T-helper 1 cell treated with Interleukin-12 subunit alpha and Interleukin-12 subunit beta and Interleukin-4 antibody, amounts not matched to agents 30 ng/mL and 1 ng/mL, for 36 hours (primary cell): ENCODE measurements around the gene OCA2. TPM values are rescaled to one million over a fixed set of nuclear protein-coding genes. Genes with fewer than 3 reads are reported as not detected.
"Not testable (repeated sequence)": the region's sequence is repeated elsewhere in the genome, so short reads cannot be mapped to it uniquely, and the experiment has no call there.

Source experiments
- intact Hi-C: fragments of 100-400 bp; cut with micrococcal nuclease; formaldehyde crosslinking; loops from one replicate; pipeline ENCODE4 v1.15.1; 2024
- total RNA-seq: library from RNA; stranded (reverse); gene quantifications from 2 replicates; pipeline ENCODE4 v1.2.3, GENCODE V29; 2022

OCA2 gene
- not detected in 2 replicates for total RNA-seq

DNA sequence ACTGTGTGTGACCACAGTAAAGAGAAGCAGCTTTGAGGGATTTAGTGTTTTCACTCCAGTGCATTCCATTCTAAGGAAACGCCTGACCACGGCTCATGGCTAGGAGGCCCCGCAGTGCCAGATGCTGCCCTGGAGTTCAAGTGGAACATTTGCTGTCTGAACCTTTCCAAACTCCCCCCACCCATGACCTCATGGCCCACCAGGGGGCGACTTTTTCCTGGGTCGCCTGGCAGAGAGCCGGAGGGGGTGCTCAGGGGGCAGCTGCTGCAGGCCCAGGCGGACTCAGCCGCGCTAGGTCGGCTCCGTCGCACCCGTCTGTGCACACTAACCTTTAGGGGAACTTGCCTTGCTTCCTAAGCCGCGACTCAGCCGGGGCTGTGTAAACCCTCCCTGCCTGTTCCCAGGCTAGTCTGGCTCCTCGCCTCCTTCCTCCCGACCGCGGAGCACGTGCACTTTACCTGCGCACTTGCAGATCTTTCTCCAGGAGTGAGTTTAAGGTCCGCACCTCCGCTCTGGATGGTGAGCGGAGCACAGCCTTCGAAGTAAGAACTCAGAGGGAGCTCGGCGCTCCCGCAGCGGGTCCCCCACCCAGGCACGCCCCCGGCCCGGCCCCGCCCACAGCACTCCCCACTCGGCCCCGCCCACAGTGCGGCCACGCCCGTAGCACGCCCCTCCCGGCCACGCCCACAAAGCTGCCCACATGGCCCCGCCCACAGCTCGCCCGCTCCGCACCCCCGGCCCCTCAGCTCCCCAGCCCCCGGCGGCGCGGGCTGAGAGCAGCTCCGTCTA, at the start of gene OCA2:
TSS of gene OCA2 (minus strand) at position 550 of the 789 bp plus-strand sequence. CDS start 17,441 bp downstream, outside the sequence.
- intact Hi-C loops, result loop anchor here (5.0 kb wide), 1 partner anchor 1168 kb away; the partner anchor contains the start of gene NSMCE3

DNA sequence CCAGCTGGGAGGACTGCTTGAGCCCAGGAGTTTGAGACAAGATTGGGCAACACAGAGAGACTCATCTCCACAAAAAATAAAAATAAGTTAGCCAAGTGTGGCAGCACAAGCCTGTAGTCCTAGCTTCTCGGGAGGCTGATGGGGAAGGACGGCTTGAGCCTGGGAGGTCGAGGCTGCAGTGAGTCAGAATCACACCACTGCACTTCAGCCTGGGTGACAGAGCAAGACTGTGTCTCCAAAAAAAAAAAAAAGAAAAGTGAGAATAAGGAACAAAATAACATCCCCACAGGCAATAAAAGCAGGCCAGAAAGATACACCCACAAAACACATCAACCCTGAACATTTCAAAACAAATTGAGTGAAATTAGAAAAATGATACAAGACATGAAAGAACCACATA, 48.7 kb upstream of the OCA2 start:
- intact Hi-C loops, result no loop called here

DNA sequence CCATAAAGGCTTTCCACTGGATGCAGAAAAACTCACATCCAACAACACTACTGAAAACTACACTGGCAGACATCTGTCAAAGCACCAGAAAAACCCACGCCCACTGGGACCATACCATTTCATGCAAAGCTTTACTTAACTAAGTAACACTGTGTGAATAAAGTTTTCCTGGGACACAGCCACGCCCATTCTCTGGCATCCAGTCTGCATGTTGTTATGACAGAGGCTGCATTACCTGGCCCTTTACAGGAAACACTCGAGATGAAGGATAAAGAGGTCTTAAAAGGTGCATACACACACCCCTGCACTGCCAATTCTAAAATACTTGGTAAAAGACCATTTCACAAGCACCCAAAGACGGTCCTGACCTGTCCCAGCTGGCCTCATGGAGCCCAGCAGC, 46.3 kb upstream of the OCA2 start:
- intact Hi-C loops, result not testable (repeated sequence)

DNA sequence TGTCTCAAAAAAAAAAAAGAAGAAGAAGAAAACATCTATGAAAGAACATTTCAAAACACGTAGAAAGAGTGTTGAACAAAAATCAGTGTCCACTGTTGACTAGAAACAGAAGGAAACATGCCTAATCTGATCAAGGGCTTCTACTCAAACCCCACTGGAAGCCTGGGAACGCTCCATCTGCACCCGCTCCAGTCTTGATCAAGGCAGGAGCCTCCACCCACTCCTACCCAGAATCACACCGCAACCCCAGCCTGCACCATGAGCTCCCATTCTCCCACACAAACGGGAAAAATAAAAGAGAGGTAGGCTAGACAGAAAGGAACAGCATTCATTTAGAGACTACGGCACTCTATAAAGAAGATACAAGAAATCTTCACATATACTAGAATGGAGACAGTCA, 40.9 kb upstream of the OCA2 start:
- intact Hi-C loops, result no loop called here

DNA sequence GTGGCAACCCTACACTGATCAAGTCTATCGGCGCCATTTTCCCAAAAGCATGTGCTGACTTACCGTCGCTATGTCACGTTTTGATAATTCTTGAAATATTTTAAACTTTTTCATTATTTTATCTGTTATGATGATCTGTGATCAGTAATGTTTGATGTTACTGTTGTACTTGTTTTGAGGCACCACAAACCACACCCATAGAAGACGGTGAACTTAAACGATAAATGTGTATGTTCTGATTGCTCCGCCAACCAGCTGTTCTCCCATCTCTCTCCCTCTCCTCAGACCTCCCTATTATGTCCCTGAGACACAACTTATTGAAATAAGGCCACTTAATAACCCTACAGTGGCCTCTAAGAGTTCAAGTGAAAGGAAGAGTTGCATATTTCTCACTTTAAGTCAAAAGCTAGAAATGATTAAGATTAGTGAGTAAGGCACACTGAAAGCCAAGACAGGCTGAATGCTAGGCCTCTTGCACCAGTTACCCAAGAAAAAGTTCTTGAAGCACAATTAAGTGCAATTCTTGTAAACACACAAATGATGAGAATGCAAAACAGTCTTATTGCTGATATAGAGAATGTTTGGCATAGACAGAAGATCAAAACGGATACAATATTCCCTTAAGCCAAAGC, 38.4 kb upstream of the OCA2 start:
- intact Hi-C loops, result not testable (repeated sequence)

DNA sequence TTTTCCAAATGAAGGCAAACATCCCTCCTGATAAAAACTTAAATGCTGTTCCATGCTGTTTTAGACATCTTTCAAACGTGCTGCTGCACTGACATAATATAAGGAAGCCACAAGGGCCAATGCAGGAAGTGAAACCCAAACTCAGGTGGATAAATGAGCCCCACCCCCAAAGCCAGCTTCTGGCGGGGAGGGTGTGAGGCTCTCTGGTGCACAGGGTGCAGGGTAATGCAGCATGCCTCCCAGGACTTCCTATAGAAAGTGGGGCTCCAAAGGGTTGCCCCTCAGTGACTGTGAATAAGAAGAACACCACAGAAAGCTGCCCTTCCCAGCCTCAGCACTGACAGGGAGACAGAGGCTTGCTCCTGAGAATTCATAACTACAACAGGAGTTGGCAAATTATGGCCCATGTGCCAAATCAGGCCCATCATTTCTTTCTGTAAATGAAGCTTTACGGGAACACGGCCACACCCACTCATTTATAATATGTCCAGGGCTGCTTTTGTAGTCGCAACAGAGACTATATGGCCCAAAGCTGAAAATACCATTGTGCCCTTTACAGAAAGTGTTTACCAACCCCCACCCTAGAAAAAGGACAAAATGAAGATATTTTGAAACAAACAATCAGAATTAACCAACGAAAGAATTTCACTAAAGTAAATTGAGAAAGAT, 37.3 kb upstream of the OCA2 start:
- intact Hi-C loops, result not testable (repeated sequence)

DNA sequence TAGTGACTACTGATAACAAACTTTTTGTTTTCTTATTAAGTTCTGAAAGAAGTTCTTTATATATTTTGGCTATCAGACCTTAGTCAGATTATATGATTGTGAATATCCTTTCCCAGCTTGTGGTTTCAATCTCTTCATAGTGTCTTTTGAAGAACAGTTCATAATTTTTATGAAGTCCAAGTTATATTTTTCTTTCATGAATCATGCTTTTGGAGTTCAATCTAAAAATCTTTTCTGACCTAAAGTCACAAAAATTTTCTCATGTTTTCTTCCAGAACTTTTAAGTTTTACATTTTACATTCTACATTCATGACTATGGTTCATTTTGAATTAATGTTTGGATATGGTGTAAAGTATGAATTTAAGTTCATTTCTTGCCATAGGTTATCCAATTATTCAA, 34.2 kb upstream of the OCA2 start:
- intact Hi-C loops, result no loop called here

DNA sequence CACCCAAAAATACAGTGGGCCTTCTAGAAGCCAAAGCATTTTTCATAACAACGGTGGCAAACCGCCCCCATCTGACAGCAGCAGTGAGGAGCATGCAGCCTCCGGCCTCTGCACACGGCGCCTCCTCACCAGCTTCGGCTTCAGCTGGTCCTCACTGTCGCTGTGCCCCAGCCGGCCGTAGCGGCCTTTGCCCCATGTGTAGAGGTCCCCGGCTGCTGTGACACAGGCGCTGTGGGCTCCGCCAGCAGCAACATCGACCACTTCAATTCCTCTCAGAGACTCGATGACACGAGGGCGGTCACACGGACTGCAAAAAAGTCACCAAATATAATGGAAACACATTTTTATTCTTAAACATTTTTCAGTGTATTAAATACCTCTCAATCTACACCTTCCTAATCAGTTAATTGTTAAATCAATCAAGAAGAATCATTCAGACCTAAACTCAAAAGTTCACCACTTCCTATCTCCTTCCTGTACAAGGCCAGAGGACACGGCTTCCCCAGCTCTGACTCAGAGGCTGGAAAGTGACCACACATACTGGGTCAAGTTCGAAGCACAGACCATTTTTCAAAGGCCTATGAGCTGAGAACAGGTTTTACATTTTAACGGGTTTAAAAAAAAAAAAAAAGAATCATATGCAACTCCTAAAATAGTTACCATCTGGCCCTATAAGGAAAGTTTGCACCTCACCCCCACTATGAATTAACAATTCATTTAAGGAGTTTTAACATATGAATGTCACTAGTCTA, 33.6 kb upstream of the OCA2 start:
- intact Hi-C loops, result no loop called here

DNA sequence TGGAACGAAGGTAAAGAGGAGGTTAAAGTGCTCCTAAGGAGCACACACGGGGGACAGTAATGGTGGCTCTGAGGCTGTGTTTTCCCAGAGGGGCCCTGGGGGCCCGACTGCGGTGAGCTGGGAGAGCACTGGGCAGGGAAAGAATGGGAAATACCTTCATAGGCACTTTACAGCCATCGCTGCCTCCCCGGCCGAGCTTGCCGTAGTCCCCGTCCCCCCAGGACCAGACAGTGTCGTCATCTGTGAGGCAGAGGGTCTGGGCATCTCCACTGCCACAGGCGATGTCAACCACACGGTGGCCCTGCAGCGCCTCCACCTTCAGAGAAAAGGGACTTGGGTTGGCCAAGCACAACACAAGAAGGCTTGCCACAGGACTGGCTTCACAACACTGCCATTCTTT, 32.8 kb upstream of the OCA2 start:
- intact Hi-C loops, result no loop called here

DNA sequence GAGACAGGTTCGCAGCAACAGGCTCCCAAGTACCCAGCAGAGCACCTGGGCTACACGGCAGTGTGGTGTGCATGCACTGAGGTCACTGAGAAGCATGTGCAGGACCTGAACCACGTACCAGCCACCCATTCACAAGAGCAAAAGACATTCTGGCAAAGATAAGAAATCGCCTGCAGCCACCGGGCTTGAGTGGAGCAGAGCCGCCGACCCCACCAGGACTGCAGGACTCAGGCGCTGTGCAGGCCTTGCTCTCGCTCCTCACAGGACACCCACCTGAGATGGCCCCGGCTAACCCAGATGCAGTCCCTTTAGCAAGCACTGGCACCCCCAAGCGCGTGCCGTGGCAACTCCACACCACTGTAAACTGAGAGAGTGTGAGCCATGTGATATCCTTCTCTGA, 32.3 kb upstream of the OCA2 start:
- intact Hi-C loops, result no loop called here

DNA sequence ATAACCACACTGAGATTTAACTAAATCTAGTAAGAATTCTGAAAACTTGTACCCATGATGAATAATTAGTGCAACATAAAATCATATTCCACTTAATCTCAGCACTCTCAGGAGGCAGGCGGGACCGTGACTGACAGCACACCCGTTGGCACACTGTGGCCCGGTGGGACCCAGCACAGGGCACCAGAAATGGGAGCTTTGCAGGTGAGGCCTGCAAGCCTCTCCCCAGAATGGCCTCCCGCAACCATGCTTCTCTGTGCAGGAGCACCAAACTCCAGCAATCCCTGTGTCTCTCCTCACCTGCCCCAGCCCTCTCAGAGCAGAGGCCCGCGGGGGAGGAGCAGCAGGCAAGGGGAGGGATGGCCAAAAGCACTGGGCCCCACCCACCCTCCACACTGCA, 31.5 kb upstream of the OCA2 start:
- intact Hi-C loops, result no loop called here

DNA sequence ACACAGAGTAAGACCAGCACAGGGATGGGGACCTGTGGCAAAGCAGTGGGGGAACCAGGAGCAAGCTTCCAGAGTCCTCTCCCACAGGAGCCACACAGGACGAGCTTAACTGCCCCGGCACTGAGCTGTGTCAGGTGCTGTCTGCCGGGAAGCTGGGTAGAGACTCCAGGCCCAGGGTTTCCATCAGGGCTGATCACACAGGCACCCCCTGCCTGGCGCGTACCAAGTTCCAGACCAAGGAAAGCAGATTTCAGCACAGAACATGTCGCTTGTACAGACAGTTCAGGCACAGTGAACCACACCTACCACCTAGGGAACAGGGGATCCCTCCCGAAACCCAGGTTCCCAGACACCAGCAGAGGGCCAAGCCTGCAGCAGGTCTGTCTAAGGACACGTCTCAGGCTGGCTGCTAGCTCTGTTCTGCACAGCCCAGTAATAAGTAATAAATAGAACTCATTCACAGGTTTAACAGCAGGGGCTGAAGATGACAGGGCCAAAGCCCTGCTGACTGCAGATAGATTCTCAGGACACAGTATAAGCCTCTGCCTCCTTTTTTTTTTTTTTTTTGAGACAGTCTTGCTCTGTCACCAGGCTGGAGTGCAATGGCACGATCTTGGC, 30.2 kb upstream of the OCA2 start:
- intact Hi-C loops, result loop anchor here (10.0 kb wide), 1 partner anchor 845 kb away; no protein-coding TSS in a partner anchor

DNA sequence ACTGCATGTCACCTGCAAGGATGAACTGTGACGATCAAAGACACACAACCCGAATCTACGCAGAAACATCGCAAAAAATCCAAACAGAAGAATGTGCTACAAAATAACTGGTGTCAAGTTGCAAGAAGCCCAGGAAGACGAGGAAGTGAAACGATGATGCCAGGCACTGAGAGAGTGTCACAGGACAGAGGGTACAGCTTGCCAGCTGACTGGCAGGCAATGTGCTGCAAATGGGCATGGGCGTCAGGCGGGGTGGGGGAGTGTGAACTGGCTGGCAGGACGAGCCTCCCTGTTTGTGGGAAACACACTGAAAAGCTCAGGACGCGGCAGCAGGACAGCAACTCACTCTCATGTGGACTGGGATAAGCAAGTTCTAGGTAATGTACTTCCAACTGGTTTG, 28.9 kb upstream of the OCA2 start:
- intact Hi-C loops, result loop anchor here (10.0 kb wide), 1 partner anchor 847 kb away; no protein-coding TSS in a partner anchor

DNA sequence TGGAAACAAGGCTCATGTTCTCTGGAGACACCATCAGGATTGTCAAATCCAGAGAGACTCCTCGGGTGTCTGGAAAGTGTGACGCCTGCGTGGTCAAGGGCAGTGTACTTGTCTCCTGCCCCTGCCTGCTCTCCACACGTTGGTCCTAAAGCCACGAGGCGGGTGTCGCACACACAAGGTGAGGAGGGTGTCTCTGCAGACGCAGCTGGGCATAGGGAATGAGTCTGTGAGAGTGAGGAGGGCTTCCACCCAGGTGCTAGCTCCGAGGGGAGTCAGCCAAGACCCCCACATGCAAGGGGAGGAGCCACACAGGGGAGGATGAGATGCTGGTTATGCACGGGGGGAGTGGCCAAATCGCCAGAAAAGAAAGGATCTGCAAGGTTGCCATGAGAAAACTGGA, 27.9 kb upstream of the OCA2 start:
- intact Hi-C loops, result loop anchor here (2.0 to 10.0 kb wide), 2 partner anchors 100 to 848 kb away; no protein-coding TSS in a partner anchor

DNA sequence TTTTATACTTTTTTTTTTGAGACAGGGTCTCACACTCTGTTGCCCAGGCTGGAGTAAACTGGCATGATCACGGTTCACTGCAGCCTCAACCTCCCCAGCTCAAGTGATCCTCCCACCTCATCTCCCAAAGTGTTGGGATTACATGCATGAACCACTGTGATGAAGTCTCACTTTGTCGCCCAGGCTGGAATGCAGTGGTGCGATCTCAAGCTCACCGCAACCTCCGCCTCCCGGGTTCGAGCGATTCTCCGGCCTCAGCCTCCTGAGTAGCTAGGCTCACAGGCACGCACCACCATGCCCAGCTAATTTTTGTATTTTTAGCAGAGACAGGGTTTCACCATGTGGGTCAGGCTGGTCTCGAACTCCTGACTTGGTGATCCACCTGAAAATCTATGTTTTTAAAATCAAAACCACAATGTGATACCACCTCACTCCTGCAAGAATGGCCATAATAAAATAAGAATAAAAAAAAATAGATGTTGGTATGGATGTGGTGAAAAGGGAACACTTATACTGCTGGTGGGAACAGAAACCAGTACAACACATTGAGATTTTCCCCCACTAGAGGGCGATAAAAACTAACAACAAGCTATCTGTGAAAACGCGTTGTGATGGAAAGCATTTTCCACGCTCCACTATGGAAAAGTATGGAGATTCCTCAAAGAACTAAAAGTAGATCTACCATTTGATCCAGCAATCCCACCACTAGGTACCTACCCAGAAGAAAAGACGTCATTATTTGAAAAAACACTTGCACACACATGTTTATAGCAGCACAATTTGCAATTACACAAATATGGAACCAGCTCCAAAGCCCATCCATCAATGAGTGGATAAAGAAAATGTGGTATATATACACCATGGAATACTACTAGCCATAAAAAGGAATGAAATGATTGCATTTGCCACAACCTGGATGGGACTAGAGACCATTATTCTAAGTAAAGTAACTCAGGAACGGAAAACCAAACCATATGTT, 26.8 kb upstream of the OCA2 start:
- intact Hi-C loops, result loop anchor here (2.0 to 10.0 kb wide), 2 partner anchors 101 to 849 kb away; no protein-coding TSS in a partner anchor

DNA sequence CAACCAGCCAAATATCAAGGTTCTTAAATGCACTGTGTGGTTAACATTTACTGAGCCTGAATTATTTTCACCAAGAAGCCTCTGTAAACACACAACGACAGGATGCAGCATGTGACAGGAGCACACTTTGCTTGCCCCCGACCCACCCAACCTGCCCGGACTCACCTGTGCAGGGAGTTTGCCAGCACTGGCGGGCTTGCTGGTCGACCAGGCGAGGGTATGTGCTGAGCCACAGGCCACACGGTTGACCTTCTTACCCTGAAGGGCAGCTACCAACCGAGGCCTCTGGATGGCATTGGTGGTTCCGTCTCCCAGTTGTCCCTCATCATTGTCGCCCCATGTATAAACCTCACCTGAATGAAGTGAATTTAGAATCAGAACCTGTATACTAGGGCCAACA, 25.7 kb upstream of the OCA2 start:
- intact Hi-C loops, result loop anchor here (5.0 to 10.0 kb wide), 2 partner anchors 850 to 1238 kb away; no protein-coding TSS in a partner anchor

DNA sequence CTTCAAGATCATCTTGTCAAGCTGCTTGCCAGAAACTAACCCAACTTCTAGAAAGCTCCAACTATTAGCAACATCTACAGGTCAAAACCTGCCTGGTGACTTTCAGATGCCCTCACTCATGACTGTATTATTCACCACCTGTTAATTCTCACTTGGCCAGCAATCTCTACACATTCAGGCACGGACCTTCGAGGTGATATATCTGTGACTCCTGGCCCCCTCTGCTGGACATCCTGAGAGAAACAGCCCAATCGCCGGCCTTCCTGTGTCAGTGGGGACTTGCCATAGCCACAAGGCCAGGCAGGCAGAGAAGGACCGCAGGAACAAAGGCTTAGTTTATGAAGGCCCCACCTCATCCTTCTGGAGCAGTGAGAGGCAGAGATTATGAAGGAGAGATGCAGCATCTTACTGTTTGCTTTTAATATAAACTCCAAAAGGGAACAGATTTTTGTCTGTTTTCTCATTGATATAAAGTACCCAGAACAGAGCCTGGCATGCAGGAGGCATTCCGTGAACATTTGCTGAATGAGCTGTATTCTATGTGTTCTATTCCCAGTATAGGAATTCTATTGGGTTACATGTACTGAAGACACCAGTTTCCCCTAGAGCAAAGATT, 24.4 kb upstream of the OCA2 start:
- intact Hi-C loops, result loop anchor here (1.0 to 10.0 kb wide), 5 partner anchors 12 to 1236 kb away; no protein-coding TSS in a partner anchor

DNA sequence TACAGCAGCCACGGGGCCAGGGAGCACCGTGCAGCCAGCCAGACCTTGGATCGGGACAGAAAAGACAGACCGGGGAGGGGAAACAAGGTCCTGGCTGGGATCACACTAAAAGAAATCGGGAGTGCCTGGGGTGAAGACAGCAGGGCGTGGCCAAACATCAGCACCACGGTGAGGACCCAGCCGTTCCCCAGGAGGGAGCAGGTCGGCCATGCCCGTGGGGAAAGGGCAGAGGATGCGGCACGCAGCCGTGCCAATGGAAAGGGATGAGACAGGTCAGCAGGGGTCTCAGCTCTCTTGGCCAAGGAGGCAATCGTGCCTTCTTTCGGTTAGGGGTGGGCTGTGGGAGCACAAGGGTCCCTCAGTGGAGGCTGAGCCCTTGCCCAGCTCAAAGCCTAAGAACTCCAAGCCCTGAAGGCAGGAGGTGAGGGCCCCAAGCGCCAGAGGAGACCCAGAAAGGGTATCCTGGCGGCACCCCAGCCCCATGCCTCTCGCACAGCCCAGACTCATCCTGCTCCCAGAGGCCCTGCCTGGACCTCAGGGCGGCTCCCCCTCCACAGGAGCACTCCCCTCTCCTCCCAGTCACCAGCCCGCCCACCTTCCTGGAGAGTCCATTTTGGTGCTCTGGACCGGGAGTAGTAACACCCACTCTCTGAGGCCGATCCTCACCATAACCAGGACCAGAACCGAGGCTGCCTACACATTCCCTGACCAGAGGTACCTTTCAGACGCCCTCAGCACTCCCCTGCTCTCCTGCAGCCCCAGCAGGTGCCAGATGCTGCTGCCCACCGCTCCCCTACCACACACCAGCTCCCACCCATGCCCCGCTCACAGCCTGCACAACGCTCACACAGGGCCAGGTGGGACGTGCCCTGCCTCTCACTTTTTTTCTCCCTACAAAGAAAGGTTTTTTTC, 23.2 kb upstream of the OCA2 start:
- intact Hi-C loops, result loop anchor here (2.0 to 10.0 kb wide), 3 partner anchors 15 to 1235 kb away; no protein-coding TSS in a partner anchor
